Activated effector memory CD4-positive, alpha-beta T cell treated with Interleukin-2 at 50 U/mL for 16 hours (primary cell): Measurements from ENCODE around the gene CEP55.

Experiments used
- DNase-seq: peaks from one replicate; pipeline ENCODE4 v3.0.0-alpha.2; 2020

Gene CEP55

GRCh38 chr10:93567277-93568104 lies 71.1 kb downstream of the CEP55 start:
- DNase-seq, result no peak

- no peak for DNase-seq
These were observed 71.6 kb downstream of the CEP55 start for GRCh38 chr10:93568105-93568390.

DNA sequence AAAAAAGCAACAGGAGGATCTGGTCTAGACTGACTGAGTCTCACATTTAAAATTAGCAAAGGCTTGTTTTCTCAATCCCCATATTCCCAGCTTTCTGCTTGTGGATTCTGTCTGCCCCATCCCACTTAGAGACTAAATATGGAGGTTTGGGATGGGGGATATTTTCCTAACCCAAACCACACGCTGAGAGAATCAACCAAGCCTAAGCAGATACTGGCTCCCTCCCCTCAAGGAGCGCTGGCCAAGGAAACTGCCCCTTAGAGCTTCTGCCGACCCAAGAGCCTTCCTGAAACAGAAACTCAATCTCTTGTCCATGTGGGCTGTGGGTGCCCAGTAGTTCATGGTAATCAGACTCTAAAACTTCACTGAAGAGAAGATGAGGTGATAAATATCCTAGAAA lies 74.0 kb downstream of the CEP55 start:
- DNase-seq, result no peak

DNA sequence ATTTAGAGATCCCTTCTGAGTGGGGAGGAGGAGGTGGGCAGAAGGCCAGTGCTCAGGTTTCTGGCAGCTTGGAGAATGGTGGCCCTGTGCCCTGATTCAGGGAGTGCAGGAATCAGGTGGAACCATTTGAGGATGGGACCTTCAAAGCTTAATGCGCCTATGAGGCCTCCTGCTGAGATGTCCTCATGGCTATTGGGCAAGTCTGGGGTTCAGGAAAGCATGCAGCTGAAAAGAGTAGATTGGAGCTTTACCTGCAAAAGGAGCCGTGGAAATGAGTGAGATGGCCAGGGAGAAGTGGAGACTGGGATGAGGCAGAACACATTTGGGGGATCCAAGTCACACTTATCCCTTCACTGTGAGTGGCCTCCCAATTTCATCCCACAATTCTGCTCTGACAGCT lies 76.2 kb downstream of the CEP55 start:
- DNase-seq, result no peak

GRCh38 chr10:93573051-93573909 lies 76.9 kb downstream of the CEP55 start:
- DNase-seq, result no peak

DNA sequence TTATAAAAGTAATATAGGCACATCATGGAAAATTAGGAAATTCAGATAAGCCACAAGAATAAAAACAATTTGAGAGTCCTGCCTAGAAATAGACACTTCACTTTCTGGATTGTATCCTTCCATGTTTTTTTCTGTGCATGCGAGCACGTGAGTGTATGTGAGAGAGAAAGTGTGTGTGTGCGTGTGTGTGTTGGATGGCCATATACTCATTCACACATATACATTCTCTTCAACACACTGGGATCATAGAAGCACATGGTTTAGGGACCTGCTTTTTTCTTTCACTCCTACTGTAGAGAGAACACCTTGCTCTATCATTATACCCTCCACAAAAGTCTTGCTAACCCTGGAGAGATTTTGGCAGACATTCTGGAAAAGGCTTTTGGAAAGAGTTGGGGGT lies 77.5 kb downstream of the CEP55 start:
- DNase-seq, result no peak

- DNase-seq, result no peak
These were observed 80.5 kb downstream of the CEP55 start for GRCh38 chr10:93576888-93577287.

GRCh38 chr10:93577565-93577964 lies 81.2 kb downstream of the CEP55 start:
- no peak for DNase-seq
